ENCODE results near the gene NR1D2. TPM values are rescaled to one million over a fixed set of nuclear protein-coding genes. Genes with fewer than 3 reads are reported as not detected.

Gene NR1D2
- total and polyA plus RNA-seq, 3 donors from 2014 or later, result 14.5 to 41.2 (median 33.1) TPM

- Histone ChIP-seq H3K27ac (no peak overlapping the region), H3K9me3 (no peaks in the 10 kb centered on the region), H3K36me3 (ENCODE audit: low read depth, missing control alignments) (no peaks in the 10 kb centered on the region), H3K4me3 (no peak overlapping the region), H3K27me3 (no peaks in the 10 kb centered on the region), H3K4me1 (peaks cover 6% of the 10 kb centered on the region)
- 84% methylated on average over 5 of the region's 5 CpGs for WGBS, 2 donors
- intact Hi-C loops (cut with DNase I; ENCODE audit: low total_unique reads), result no loop called here
- TF ChIP-seq, protein P1, sequence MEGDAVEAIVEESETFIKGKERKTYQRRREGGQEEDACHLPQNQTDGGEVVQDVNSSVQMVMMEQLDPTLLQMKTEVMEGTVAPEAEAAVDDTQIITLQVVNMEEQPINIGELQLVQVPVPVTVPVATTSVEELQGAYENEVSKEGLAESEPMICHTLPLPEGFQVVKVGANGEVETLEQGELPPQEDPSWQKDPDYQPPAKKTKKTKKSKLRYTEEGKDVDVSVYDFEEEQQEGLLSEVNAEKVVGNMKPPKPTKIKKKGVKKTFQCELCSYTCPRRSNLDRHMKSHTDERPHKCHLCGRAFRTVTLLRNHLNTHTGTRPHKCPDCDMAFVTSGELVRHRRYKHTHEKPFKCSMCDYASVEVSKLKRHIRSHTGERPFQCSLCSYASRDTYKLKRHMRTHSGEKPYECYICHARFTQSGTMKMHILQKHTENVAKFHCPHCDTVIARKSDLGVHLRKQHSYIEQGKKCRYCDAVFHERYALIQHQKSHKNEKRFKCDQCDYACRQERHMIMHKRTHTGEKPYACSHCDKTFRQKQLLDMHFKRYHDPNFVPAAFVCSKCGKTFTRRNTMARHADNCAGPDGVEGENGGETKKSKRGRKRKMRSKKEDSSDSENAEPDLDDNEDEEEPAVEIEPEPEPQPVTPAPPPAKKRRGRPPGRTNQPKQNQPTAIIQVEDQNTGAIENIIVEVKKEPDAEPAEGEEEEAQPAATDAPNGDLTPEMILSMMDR (IDR thresholded peaks at IDR 0.05), result no peak
- TF ChIP-seq POLR2A (IDR thresholded peaks at IDR 0.05), result no peak
- no peak for DNase-seq
Observed at GRCh38 chr3:23920151-23920655, 24.9 kb upstream of the NR1D2 start.

- H3K27ac ChIP-seq, result no peak overlapping the region
- H3K27me3 ChIP-seq, result no peaks in the 10 kb centered on the region
- H3K36me3 ChIP-seq (ENCODE audit: low read depth, missing control alignments), result no peaks in the 10 kb centered on the region
- 84 to 88% methylated on average over 3 of the region's 3 CpGs for WGBS, 2 donors
- H3K9me3 ChIP-seq, result no peaks in the 10 kb centered on the region
- no peak for DNase-seq
- H3K4me3 ChIP-seq, result no peak overlapping the region
- peaks cover 6% of the 10 kb centered on the region for H3K4me1 ChIP-seq
- TF ChIP-seq POLR2A (IDR thresholded peaks at IDR 0.05), result no peak
- TF ChIP-seq, protein P1 (IDR thresholded peaks at IDR 0.05), result no peak
- intact Hi-C loops (cut with DNase I; ENCODE audit: low total_unique reads), result no loop called here
Observed at GRCh38 chr3:23921052-23921511, 24.0 kb upstream of the NR1D2 start.

DNA sequence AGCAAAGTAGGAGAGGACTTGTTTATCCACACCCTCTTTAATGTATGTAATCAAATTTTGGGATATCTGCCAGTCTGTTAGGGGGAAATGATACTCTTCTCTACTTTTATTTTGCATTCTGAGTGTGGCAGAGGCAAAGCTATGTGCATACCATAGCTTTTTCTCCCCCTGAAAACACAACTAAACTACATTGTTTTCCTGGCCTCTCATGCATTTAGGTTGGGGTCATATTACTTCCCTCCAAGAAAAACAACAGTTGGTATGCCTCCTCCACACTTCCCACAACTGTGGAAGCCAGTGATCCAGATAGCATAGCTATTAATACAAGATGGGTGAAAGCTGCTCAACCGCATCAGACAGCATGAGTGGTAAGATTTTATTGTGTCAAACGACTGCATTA is 21.3 kb upstream of the NR1D2 start:
- no peaks in the 10 kb centered on the region for H3K9me3 ChIP-seq
- H3K27ac ChIP-seq, result no peak overlapping the region
- peaks cover 3% of the 10 kb centered on the region for H3K4me1 ChIP-seq
- H3K4me3 ChIP-seq, result no peak overlapping the region
- intact Hi-C loops (cut with DNase I; ENCODE audit: low total_unique reads), result no loop called here
- no peak for DNase-seq
- H3K27me3 ChIP-seq, result no peaks in the 10 kb centered on the region
- TF ChIP-seq POLR2A (IDR thresholded peaks at IDR 0.05), result no peak
- TF ChIP-seq, protein P1 (IDR thresholded peaks at IDR 0.05), result no peak
- H3K36me3 ChIP-seq (ENCODE audit: low read depth, missing control alignments), result no peaks in the 10 kb centered on the region
- 66 to 74% methylated on average over 2 of the region's 2 CpGs for WGBS, 2 donors

DNA sequence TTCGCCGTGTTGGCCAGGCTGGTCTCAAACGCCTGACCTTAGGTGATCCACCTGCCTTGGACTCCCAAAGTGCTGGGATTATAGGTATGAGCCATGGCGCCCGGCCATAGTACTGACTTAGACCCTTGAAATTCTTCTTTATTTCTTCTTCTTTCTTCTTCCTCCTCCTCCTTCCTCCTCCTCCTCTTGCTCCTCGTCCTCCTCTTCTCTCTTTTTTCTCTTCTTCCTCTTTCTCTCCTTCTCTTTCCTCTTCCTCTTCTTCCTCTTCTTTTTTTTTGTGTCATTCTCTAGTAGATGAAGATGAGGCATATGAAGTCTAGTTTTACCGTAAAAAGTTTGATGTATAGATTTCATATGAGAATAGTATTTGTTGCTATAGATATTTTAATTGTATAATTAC is 18.8 kb upstream of the NR1D2 start:
- TF ChIP-seq POLR2A (IDR thresholded peaks at IDR 0.05), result no peak
- TF ChIP-seq, protein P1 (IDR thresholded peaks at IDR 0.05), result no peak
- intact Hi-C loops (cut with DNase I; ENCODE audit: low total_unique reads), result no loop called here
- H3K27me3 ChIP-seq, result no peaks in the 10 kb centered on the region
- no peak for DNase-seq
- no peaks in the 10 kb centered on the region for H3K4me1 ChIP-seq
- H3K27ac ChIP-seq, result no peak overlapping the region
- H3K36me3 ChIP-seq (ENCODE audit: low read depth, missing control alignments), result no peaks in the 10 kb centered on the region
- no peak overlapping the region for H3K4me3 ChIP-seq
- 92 to 96% methylated on average over 7 of the region's 7 CpGs for WGBS, 2 donors
- H3K9me3 ChIP-seq, result no peaks in the 10 kb centered on the region

- Histone ChIP-seq H3K4me1 (no peaks in the 10 kb centered on the region), H3K27ac (no peak overlapping the region), H3K9me3 (no peaks in the 10 kb centered on the region), H3K36me3 (ENCODE audit: low read depth, missing control alignments) (no peaks in the 10 kb centered on the region), H3K27me3 (no peaks in the 10 kb centered on the region), H3K4me3 (no peak overlapping the region)
- DNase-seq, result no peak
- intact Hi-C loops (cut with DNase I; ENCODE audit: low total_unique reads), result no loop called here
- TF ChIP-seq, protein P1 (IDR thresholded peaks at IDR 0.05), result no peak
- no peak for TF ChIP-seq POLR2A (IDR thresholded peaks at IDR 0.05)
- WGBS, 2 donors, result 85 to 87% methylated on average over 3 of the region's 3 CpGs
Observed at GRCh38 chr3:23926736-23927135, 18.4 kb upstream of the NR1D2 start.
